Suprapubic skin (tissue), 4 donors: ENCODE results near the gene SEZ6L.

Experiments used
- CTCF ChIP-seq, 2 donors: fragments of 200-600 bp in 1 of 2; fragments of 450-650 bp in 1 of 2; sonication (generic) in 1 of 2; IDR thresholded peaks; one replicate each; pipeline ENCODE4 v1.5.1; 2016 to 2019; ENCODE audit warnings: antibody characterized with exemption in 2 of 2, mild to moderate bottlenecking in 1 of 2, moderate library complexity in 1 of 2
- POLR2A ChIP-seq, 2 donors: fragments of 450-650 bp; IDR thresholded peaks; one replicate each; pipeline ENCODE4 v1.6.1; 2017; ENCODE audit warnings: antibody characterized with exemption in 2 of 2, mild to moderate bottlenecking in 2 of 2, moderate library complexity in 2 of 2
- POLR2AphosphoS5 ChIP-seq, 3 donors: sonication (generic); formaldehyde crosslinking; IDR thresholded peaks; one replicate each; pipeline ENCODE4 v1.6.1; 2017; ENCODE audit warnings: antibody characterized with exemption in 3 of 3

DNA sequence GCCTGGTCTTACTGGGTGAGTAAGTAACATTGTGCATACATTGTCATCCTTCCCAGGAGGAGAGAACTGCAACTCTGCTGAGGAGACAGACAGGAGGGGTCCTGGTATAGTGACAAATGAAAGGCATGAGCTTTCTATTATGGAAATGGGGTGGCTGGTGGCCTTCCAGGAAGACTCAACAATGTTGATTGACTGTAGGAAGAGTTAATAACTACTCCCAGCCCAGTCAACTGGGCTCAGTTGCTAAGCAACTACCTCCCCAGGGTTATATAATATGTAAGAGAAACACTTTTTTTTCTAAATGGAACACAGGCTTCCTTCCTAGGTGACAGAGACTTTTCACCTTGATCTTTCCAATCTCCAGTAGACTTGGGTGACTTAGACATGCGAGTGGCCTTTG lies 28.2 kb downstream of the SEZ6L start:
- no peak for TF ChIP-seq POLR2A (IDR thresholded peaks at IDR 0.05)
- no peak for TF ChIP-seq CTCF (IDR thresholded peaks at IDR 0.05)
- TF ChIP-seq POLR2AphosphoS5 (IDR thresholded peaks at IDR 0.05): no peak
